Measurements from ENCODE around the gene NAALADL2.

The NAALADL2 gene

DNA sequence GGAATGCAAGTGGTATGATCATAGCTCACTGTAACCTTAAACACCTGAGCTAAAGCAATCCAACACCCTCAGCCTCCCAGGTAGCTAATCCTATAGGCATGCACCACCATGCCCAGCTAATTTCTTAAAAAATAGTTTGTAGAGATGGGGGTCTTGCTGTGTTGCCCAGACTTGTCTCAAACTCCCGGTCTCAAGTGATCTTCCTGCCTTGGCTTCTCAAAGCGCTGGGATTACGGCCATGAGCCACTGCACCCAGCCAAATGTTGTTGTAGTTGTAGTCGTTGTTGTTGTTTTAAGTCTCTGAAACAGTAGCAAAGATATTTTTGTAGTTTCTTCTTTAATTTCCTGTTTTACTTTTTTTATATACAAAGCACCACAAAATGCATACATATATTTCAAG lies 616.6 kb downstream of the NAALADL2 start:
- Histone ChIP-seq H3K4me3 (no peak overlapping the region), H3K27ac (no peak overlapping the region)
- TF ChIP-seq, protein P1, sequence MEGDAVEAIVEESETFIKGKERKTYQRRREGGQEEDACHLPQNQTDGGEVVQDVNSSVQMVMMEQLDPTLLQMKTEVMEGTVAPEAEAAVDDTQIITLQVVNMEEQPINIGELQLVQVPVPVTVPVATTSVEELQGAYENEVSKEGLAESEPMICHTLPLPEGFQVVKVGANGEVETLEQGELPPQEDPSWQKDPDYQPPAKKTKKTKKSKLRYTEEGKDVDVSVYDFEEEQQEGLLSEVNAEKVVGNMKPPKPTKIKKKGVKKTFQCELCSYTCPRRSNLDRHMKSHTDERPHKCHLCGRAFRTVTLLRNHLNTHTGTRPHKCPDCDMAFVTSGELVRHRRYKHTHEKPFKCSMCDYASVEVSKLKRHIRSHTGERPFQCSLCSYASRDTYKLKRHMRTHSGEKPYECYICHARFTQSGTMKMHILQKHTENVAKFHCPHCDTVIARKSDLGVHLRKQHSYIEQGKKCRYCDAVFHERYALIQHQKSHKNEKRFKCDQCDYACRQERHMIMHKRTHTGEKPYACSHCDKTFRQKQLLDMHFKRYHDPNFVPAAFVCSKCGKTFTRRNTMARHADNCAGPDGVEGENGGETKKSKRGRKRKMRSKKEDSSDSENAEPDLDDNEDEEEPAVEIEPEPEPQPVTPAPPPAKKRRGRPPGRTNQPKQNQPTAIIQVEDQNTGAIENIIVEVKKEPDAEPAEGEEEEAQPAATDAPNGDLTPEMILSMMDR (IDR thresholded peaks at IDR 0.05) = no peak
- no peak for DNase-seq (ENCODE audit: low spot score)

DNA sequence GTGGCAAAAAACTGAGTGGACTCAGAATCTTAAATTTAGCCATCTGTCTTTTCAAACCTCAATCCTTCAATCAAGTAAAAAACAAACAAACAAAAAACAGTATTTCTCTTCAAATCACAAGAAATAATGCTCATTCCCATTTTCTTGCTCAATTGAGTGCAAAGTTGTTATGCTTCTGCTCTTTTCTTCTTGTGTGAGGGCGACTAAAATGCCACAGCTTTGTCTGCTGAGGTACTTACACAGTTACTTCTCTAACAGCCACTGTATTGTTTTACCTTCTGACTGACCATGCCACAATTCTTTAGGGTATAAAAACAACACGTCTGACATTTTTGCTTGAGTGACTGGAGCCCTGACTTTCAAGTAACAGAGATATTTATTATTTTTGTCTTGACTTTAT lies 617.4 kb downstream of the NAALADL2 start:
- no peak overlapping the region for H3K27ac ChIP-seq
- DNase-seq (ENCODE audit: low spot score) = no peak
- no peak overlapping the region for H3K4me3 ChIP-seq
- TF ChIP-seq, protein P1 (IDR thresholded peaks at IDR 0.05) = no peak

- TF ChIP-seq, protein P1 (IDR thresholded peaks at IDR 0.05) = no peak
- no peak overlapping the region for H3K27ac ChIP-seq
- H3K4me3 ChIP-seq = no peak overlapping the region
- DNase-seq (ENCODE audit: low spot score) = no peak
Observed at GRCh38 chr3:175477651-175478224, 618.6 kb downstream of the NAALADL2 start.

GRCh38 chr3:175478301-175478700 lies 619.2 kb downstream of the NAALADL2 start:
- no peak for DNase-seq (ENCODE audit: low spot score)
- TF ChIP-seq, protein P1 (IDR thresholded peaks at IDR 0.05) = no peak
- Histone ChIP-seq H3K27ac (no peak overlapping the region), H3K4me3 (no peak overlapping the region)

DNA sequence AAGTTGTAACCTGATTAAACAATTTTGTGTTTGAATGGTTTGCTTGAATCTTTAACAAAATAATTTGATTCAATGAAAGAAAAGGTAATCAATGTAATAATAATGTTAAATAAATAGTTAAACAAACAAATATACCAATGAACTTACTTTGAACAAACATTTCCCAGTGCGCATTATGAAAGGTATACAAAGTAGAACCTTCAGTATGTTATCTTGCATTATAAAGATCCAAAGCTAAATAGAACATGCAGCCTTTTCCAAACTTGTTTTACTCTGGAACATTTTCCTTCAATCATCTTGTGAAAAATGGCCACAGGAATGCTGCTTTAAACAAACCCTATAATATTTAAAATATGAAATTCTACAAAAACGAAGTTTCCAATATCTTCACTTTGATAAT lies 620.0 kb downstream of the NAALADL2 start:
- no peak overlapping the region for H3K27ac ChIP-seq
- TF ChIP-seq, protein P1 (IDR thresholded peaks at IDR 0.05) = no peak
- no peak overlapping the region for H3K4me3 ChIP-seq
- DNase-seq (ENCODE audit: low spot score) = no peak

- Histone ChIP-seq H3K4me3 (no peak overlapping the region), H3K27ac (no peak overlapping the region)
- TF ChIP-seq, protein P1 (IDR thresholded peaks at IDR 0.05) = no peak
- no peak for DNase-seq (ENCODE audit: low spot score)
Observed at GRCh38 chr3:175479800-175480199, 620.7 kb downstream of the NAALADL2 start.

DNA sequence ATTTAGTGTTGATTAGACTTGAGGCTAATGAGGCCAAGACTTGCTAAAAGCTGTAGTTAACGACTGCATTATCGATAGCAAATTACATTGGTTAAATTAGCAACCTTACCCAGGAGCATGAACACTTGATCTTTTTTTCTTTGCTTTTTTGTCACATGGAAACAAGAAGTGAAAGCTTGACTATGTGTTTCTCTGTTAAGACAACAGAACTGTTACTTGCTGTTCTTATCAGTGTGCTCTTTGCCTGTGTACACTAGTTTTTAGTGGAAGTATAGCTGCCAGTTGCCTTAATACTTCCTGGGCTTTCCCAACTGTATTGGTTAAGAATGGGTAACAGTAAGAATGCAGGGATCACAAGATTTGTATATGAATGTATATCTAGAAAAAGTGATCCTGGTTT lies 625.5 kb downstream of the NAALADL2 start:
- no peak overlapping the region for H3K27ac ChIP-seq
- TF ChIP-seq, protein P1 (IDR thresholded peaks at IDR 0.05) = no peak

More for the DNA sequence above, 625.5 kb downstream of the NAALADL2 start:
- H3K4me3 ChIP-seq = no peak overlapping the region
- DNase-seq (ENCODE audit: low spot score) = no peak
